Liver (tissue), 9 donors: ENCODE data around the gene CFAP74. TPM values are rescaled to one million over a fixed set of nuclear protein-coding genes. Genes with fewer than 3 reads are reported as not detected.

Experiments
- DNase-seq: peaks from one replicate; pipeline ENCODE4 v3.0.0-alpha.2; 2017; ENCODE audit warnings: low spot score
- H3K27ac ChIP-seq, 2 donors: one replicate each; pipeline ENCODE4 v1.7.0; 2013; ENCODE audit warnings: inconsistent platforms in 2 of 2, low read length in 2 of 2, control low read depth in 1 of 2, low read depth in 1 of 2, mild to moderate bottlenecking in 1 of 2
- H3K27me3 ChIP-seq, 4 donors: one replicate each; pipeline versions ENCODE4 v1.6.1 to v1.7.0; 2013; ENCODE audit warnings: low read length in 3 of 4, inconsistent platforms in 1 of 4, mild to moderate bottlenecking in 1 of 4, moderate library complexity in 1 of 4; ENCODE audit not compliant: control insufficient read depth in 4 of 4, insufficient read depth in 4 of 4
- H3K36me3 ChIP-seq, 4 donors: one replicate each; pipeline versions ENCODE4 v1.6.1 to v1.7.0; 2013; ENCODE audit warnings: low read length in 3 of 4, mild to moderate bottlenecking in 3 of 4, low read depth in 1 of 4, moderate library complexity in 1 of 4; ENCODE audit not compliant: control insufficient read depth in 4 of 4, insufficient read depth in 3 of 4
- H3K4me1 ChIP-seq, 4 donors: one replicate each; pipeline versions ENCODE4 v1.6.1 to v1.7.0; 2013; ENCODE audit warnings: low read length in 3 of 4, mild to moderate bottlenecking in 3 of 4, moderate library complexity in 1 of 4; ENCODE audit not compliant: control insufficient read depth in 4 of 4, insufficient read depth in 4 of 4
- H3K4me3 ChIP-seq, 3 donors: one replicate each; pipeline versions ENCODE4 v1.6.1 to v1.7.0; 2013; ENCODE audit warnings: low read length in 3 of 3, control low read depth in 1 of 3, low read depth in 1 of 3, mild to moderate bottlenecking in 1 of 3
- H3K9ac ChIP-seq, 2 donors: one replicate each; pipeline ENCODE4 v1.7.0; 2013; ENCODE audit warnings: low read length in 2 of 2, mild to moderate bottlenecking in 2 of 2, moderate library complexity in 2 of 2, control low read depth in 1 of 2, low read depth in 1 of 2
- H3K9me3 ChIP-seq, 4 donors: one replicate each; pipeline versions ENCODE4 v1.6.1 to v1.7.0; 2013; ENCODE audit warnings: low read length in 3 of 4; ENCODE audit not compliant: control insufficient read depth in 4 of 4
- CTCF ChIP-seq: fragments of 150-350 bp; IDR thresholded peaks from 2 replicates; pipeline ENCODE4 v1.5.1; 2017; ENCODE audit warnings: improper control_type of control experiment, low read depth, low read length; ENCODE audit not compliant: missing input control
- EGR1 ChIP-seq, 2 donors: IDR thresholded peaks; 2 replicates each; pipeline ENCODE4 v1.6.1; 2016 to 2018; ENCODE audit warnings: antibody characterized with exemption in 2 of 2, low read depth in 2 of 2
- FOXA1 ChIP-seq: IDR thresholded peaks from 2 replicates; pipeline ENCODE4 v1.6.1; 2016; ENCODE audit warnings: antibody characterized with exemption
- FOXA2 ChIP-seq: IDR thresholded peaks from 2 replicates; pipeline ENCODE4 v1.6.1; 2016; ENCODE audit warnings: antibody characterized with exemption
- GABPA ChIP-seq, 2 donors: IDR thresholded peaks in 1 of 2; conservative IDR thresholded peaks in 1 of 2; 2 replicates each; pipeline ENCODE4 v1.6.1; 2016; ENCODE audit warnings: antibody characterized with exemption in 2 of 2, mild to moderate bottlenecking in 1 of 2, moderate library complexity in 1 of 2
- HNF4A ChIP-seq, 2 donors: conservative IDR thresholded peaks; 2 replicates each; pipeline ENCODE4 v1.6.1; 2016; ENCODE audit warnings: antibody characterized with exemption in 2 of 2, mild to moderate bottlenecking in 2 of 2
- HNF4G ChIP-seq: IDR thresholded peaks from 2 replicates; pipeline ENCODE4 v1.6.1; 2016; ENCODE audit warnings: antibody characterized with exemption
- JUND ChIP-seq, 2 donors: IDR thresholded peaks; 2 replicates each; pipeline ENCODE4 v1.6.1; 2016; ENCODE audit warnings: antibody characterized with exemption in 2 of 2
- NR2F2 ChIP-seq: IDR thresholded peaks from 2 replicates; pipeline ENCODE4 v1.6.1; 2016; ENCODE audit warnings: antibody characterized with exemption
- REST ChIP-seq: IDR thresholded peaks from 2 replicates; pipeline ENCODE4 v1.6.1; 2016; ENCODE audit warnings: antibody characterized with exemption, mild to moderate bottlenecking
- RXRA ChIP-seq, 2 donors: IDR thresholded peaks; 2 replicates each; pipeline ENCODE4 v1.6.1; 2017 to 2018; ENCODE audit warnings: antibody characterized with exemption in 2 of 2, mild to moderate bottlenecking in 1 of 2
- SP1 ChIP-seq: IDR thresholded peaks from 2 replicates; pipeline ENCODE4 v1.6.1; 2018; ENCODE audit warnings: antibody characterized with exemption, mild to moderate bottlenecking
- TAF1 ChIP-seq: conservative IDR thresholded peaks from 2 replicates; pipeline ENCODE4 v1.6.1; 2016; ENCODE audit warnings: antibody characterized with exemption, mild to moderate bottlenecking
- YY1 ChIP-seq: IDR thresholded peaks from 2 replicates; pipeline ENCODE4 v1.6.1; 2016; ENCODE audit warnings: antibody characterized with exemption, mild to moderate bottlenecking
- WGBS: extraction: QIAGEN DNeasy Blood & Tissue Kit; methylation state at CpG from one replicate; pipeline ENCODE4 v1.1.7; 2013; 5-methylcytosine and 5-hydroxymethylcytosine counted together
- polyA plus RNA-seq, 2 donors: library from polyadenylated mRNA; stranded (reverse) in 1 of 2; unstranded in 1 of 2; fragments of 200-250 nt in 1 of 2; fragments of >200 nt in 1 of 2; fragmentation: Nextera tagmentation in 1 of 2; extraction: Ambion mirVana in 1 of 2; gene quantifications; one replicate each; pipeline versions ENCODE4 v1.2.1 to v1.2.3, GENCODE V29; 2013 to 2015
- total RNA-seq, 2 donors: library from RNA; depleted of rRNA; stranded (reverse); fragments of >200 nt; gene quantifications; one replicate each; pipeline ENCODE4 v1.2.3, GENCODE V29; 2014
- TF ChIP-seq, protein P1 (sequence below): IDR thresholded peaks from 2 replicates; pipeline ENCODE4 v1.6.1; 2016; ENCODE audit warnings: antibody characterized with exemption
- TF ChIP-seq, protein P2 (sequence below): IDR thresholded peaks from 2 replicates; pipeline ENCODE4 v1.6.1; 2016; ENCODE audit warnings: antibody characterized with exemption
- donor health status: healthy.
- donor health status: healthy.
- donor health status: healthy.
- donor health status: healthy.
- donor health status: healthy.

The CFAP74 gene
- total and polyA plus RNA-seq, 4 donors: under 0.01 to 0.31 TPM; not detected in 2

DNA sequence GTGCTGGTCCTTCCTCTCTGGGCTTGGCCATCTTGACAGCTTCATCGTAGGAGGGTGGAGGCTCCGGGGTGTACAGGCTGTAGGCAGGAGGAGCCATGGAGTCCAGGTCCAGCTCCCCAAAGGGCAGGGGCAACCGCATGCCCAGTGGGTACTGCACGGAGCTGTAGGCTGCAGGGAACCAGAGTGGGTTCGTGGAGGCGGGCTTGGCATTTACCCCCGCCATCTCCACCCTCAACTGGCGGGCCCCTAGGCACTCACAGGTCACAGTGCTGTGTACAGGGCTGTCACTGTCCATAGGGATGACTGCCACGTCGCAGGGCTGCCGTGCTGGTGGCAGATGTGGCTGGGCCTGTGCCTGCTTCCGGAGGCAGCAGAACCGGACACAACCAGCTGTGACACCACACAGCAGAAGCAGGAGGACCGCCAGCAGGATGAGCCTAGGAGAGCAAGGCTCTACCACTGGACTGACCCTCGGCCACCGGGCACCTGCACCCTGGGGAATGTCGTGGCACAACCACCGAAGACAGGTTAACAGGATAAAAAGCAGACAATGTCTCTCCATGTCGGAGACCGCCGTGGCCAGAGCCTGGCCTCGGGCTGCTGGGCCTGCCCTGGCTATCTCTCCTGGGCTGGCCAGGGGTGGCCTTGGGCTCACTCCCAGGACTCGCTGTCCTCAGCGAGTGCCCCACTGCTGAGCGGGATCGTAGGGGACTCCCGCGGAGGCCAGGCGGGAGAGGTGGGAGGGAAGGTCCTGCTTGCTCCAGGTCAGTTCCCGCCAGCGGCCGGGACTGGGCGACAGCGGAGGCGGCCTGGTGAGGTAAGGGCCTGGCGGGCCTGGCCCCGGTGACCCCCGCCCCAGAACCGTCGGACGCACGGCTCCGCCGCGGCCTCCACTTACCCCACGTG is 85.3 kb downstream of the CFAP74 start:
- Histone ChIP-seq H3K4me1 (peaks cover 17 to 28% (median 23%) of the 10 kb centered on the region in 4 donors), H3K4me3 (peak overlapping the region in 2 of 3 donors; percentile 13 to 56), H3K9me3 (no peaks in the 10 kb centered on the region), H3K27ac (peak overlapping the region in 1 of 2 donors; percentile 46), H3K36me3 (no peaks in the 10 kb centered on the region), H3K9ac (no peak overlapping the region), H3K27me3 (no peaks in the 10 kb centered on the region)
- TF ChIP-seq HNF4A (conservative IDR thresholded peaks at IDR 0.05) (no peak), JUND (IDR thresholded peaks at IDR 0.05) (no peak), CTCF (no peak), EGR1 (IDR thresholded peaks at IDR 0.05; ENCODE audit: low read depth in 2 of 2) (no peak), FOXA2 (no peak), SP1 (no peak)
- TF ChIP-seq, protein P1, sequence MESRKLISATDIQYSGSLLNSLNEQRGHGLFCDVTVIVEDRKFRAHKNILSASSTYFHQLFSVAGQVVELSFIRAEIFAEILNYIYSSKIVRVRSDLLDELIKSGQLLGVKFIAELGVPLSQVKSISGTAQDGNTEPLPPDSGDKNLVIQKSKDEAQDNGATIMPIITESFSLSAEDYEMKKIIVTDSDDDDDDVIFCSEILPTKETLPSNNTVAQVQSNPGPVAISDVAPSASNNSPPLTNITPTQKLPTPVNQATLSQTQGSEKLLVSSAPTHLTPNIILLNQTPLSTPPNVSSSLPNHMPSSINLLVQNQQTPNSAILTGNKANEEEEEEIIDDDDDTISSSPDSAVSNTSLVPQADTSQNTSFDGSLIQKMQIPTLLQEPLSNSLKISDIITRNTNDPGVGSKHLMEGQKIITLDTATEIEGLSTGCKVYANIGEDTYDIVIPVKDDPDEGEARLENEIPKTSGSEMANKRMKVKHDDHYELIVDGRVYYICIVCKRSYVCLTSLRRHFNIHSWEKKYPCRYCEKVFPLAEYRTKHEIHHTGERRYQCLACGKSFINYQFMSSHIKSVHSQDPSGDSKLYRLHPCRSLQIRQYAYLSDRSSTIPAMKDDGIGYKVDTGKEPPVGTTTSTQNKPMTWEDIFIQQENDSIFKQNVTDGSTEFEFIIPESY: no peak
- no peak for DNase-seq
- 46% methylated on average over 46 of the region's 46 CpGs for WGBS

- 96% methylated on average over 14 of the region's 14 CpGs for WGBS
- TF ChIP-seq CTCF: no peak
- TF ChIP-seq RXRA (IDR thresholded peaks at IDR 0.05): no peak
- no peak for TF ChIP-seq TAF1
- TF ChIP-seq FOXA2: no peak
- TF ChIP-seq GABPA (IDR thresholded peaks at IDR 0.05 in 1 of 2, conservative IDR thresholded peaks at IDR 0.05 in 1 of 2): no peak
- TF ChIP-seq YY1: no peak
- TF ChIP-seq SP1: no peak
- no peak for TF ChIP-seq REST
- no peak for TF ChIP-seq FOXA1
- TF ChIP-seq, protein P1: no peak
- TF ChIP-seq NR2F2: no peak
- no peak for TF ChIP-seq JUND (IDR thresholded peaks at IDR 0.05)
- TF ChIP-seq HNF4G: no peak
- TF ChIP-seq, protein P2, sequence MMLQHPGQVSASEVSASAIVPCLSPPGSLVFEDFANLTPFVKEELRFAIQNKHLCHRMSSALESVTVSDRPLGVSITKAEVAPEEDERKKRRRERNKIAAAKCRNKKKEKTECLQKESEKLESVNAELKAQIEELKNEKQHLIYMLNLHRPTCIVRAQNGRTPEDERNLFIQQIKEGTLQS: no peak
- TF ChIP-seq EGR1 (IDR thresholded peaks at IDR 0.05; ENCODE audit: low read depth in 2 of 2): no peak
- no peak for TF ChIP-seq HNF4A (conservative IDR thresholded peaks at IDR 0.05)
Observed at GRCh38 chr1:1917304-1917976, 86.1 kb downstream of the CFAP74 start.

More at GRCh38 chr1:1917304-1917976, 86.1 kb downstream of the CFAP74 start:
- Histone ChIP-seq H3K27me3 (no peaks in the 10 kb centered on the region), H3K4me3 (no peak overlapping the region), H3K36me3 (no peaks in the 10 kb centered on the region), H3K9me3 (no peaks in the 10 kb centered on the region), H3K9ac (no peak overlapping the region), H3K4me1 (peaks cover 10 to 20% (median 17%) of the 10 kb centered on the region in 4 donors), H3K27ac (no peak overlapping the region)
- no peak for DNase-seq
